Putamen (tissue), 1 donor: ENCODE measurements around the gene TCF7L2.
A peak's percentile ranks its signal among the peaks of the same experiment; 100 is the strongest.

Experiments used
- DNase-seq: peaks from one replicate; pipeline ENCODE4 v3.0.0-alpha.2; 2016; ENCODE audit warnings: low spot score

Gene TCF7L2

GRCh38 chr10:113177936-113178335 lies 227.9 kb downstream of the TCF7L2 start:
- DNase-seq: no peak

GRCh38 chr10:113178771-113179170 lies 228.7 kb downstream of the TCF7L2 start:
- no peak for DNase-seq

- DNase-seq: no peak
Observed at GRCh38 chr10:113179265-113179664, 229.2 kb downstream of the TCF7L2 start.

- no peak for DNase-seq
Observed at GRCh38 chr10:113179966-113180365, 229.9 kb downstream of the TCF7L2 start.

- no peak for DNase-seq
Observed at GRCh38 chr10:113180401-113181154, 230.5 kb downstream of the TCF7L2 start.

- no peak for DNase-seq
Observed at GRCh38 chr10:113182154-113182553, 232.1 kb downstream of the TCF7L2 start.

GRCh38 chr10:113183573-113183972 lies 233.5 kb downstream of the TCF7L2 start:
- DNase-seq: peak; percentile 37

- DNase-seq: peak; percentile 67
Observed at GRCh38 chr10:113187063-113187777, 237.2 kb downstream of the TCF7L2 start.

GRCh38 chr10:113199459-113199858 lies 249.4 kb downstream of the TCF7L2 start:
- no peak for DNase-seq

- DNase-seq: no peak
Observed at GRCh38 chr10:113202011-113202410, 252.0 kb downstream of the TCF7L2 start.

- DNase-seq: no peak
Observed at GRCh38 chr10:113207924-113208323, 257.9 kb downstream of the TCF7L2 start.

- no peak for DNase-seq
Observed at GRCh38 chr10:113213035-113213434, 263.0 kb downstream of the TCF7L2 start.

- DNase-seq: no peak
Observed at GRCh38 chr10:113214331-113214730, 264.3 kb downstream of the TCF7L2 start.

- no peak for DNase-seq
Observed at GRCh38 chr10:113216102-113216501, 266.1 kb downstream of the TCF7L2 start.
